Measurements from ENCODE around the gene OSTN. TPM values are rescaled to one million over a fixed set of nuclear protein-coding genes. Genes with fewer than 3 reads are reported as not detected.
"Not testable (repeated sequence)": the region's sequence is repeated elsewhere in the genome, so short reads cannot be mapped to it uniquely, and the experiment has no call there.

OSTN gene
- total RNA-seq: not detected

DNA sequence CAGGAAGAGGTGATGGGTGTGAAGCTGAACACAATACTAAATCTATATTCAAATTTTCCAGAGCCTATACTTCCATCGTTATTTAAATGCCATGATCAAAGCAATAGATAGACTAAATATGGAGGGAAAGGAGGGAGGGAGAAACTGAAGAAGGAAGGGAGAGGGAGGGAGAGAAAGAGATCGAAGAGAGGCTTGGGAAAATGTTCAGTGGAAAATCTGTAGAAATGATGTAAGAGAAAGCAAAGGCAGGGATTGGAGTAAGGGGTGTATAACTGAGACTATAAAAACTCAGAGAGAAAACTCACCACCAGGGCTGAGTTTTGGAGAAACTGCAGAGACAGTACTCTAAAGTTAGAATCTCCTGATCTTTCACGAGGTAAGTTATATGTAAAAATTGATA, at the start of gene OSTN:
TSS of gene OSTN (plus strand) at position 310 of the 400 bp plus-strand sequence. CDS start 13,292 bp downstream, outside the sequence.
- no peak within 1 kb of the TSS for H3K27ac Mint-ChIP-seq
- ChIA-PET CTCF (no interaction called here), POLR2A (no interaction called here)
- no peaks in the 10 kb centered on the region for H3K36me3 Mint-ChIP-seq (ENCODE audit: low read depth)
- no peak within 1 kb of the TSS for H3K4me3 Mint-ChIP-seq
- no peak for ATAC-seq
- H3K27me3 Mint-ChIP-seq (ENCODE audit: low read depth): no peaks in the 10 kb centered on the region
- no peaks in the 10 kb centered on the region for H3K4me1 Mint-ChIP-seq (ENCODE audit: low read depth)
- peaks cover 5% of the 10 kb centered on the region for H3K9me3 Mint-ChIP-seq (ENCODE audit: insufficient read depth)
- DNase-seq: no peak

DNA sequence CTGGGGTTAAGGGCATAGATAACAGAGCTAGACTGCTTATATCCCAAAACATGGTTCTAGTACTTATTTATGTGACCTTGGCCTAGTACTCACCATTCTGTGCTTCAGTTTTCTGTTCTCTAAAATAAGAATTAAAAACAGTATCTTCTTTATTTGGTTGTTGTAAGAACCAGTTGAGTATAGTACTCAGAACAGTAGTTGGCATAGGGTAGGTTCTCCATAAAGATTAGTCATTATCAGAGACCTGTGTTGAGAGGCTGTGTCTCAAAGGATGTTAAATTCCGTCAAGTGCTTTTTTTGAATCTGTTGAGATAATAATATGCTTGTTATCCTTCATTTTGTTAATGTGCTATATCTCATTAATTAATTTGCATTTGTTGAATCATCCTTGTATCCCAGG, 47.4 kb upstream of the OSTN start:
- Mint-ChIP-seq H3K9me3 (ENCODE audit: insufficient read depth) (peaks cover 20% of the 10 kb centered on the region), H3K4me1 (ENCODE audit: low read depth) (no peaks in the 10 kb centered on the region), H3K36me3 (ENCODE audit: low read depth) (no peaks in the 10 kb centered on the region), H3K27ac (no peak overlapping the region), H3K27me3 (ENCODE audit: low read depth) (no peaks in the 10 kb centered on the region), H3K4me3 (no peak overlapping the region)
- ATAC-seq (no peak), DNase-seq (no peak)
- ChIA-PET POLR2A (no interaction called here), CTCF (no interaction called here)

DNA sequence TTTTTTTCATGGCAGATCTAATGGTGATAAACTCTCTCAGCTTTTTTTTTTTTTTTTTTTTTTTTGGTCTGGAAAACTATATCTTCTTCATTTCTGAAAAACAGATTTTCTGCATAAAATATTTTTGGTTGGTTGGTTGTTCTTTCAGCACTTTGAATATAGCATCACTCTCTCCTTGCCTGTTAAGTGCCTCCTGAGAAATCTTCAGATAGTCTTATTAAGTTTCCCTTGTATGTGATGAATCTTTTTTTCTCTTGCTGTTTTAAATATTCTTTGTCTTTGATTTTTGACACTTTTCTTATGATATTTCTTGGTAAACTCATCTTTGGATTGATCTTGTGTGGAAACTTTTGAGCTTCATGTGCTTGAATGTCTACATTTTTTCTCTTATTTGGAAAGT, 44.2 kb upstream of the OSTN start:
- Mint-ChIP-seq H3K4me1 (ENCODE audit: low read depth) (no peaks in the 10 kb centered on the region), H3K9me3 (ENCODE audit: insufficient read depth) (peaks cover 20% of the 10 kb centered on the region), H3K4me3 (no peak overlapping the region), H3K36me3 (ENCODE audit: low read depth) (no peaks in the 10 kb centered on the region), H3K27ac (no peak overlapping the region), H3K27me3 (ENCODE audit: low read depth) (no peaks in the 10 kb centered on the region)
- ChIA-PET CTCF (no interaction called here), POLR2A (no interaction called here)
- DNase-seq (no peak), ATAC-seq (no peak)

DNA sequence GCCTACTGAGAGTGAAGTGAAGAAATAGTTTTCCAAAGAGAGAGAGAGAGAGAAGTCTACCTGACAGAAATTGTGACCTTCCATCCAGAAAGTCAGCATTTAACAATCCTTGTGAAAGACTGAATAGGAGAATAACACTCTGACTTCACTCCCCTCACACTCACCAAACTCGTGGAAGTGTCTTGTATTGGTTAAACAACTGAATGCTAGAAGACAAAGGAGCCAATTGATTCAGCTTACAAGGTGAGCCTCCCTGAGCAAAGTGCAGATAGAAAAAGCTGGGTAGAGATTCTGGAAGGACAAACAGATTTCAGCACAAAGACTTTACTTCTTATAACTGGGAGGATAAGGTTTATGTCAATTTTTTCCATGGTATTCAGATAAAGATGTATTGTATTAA, 40.8 kb upstream of the OSTN start:
- ChIA-PET POLR2A (no interaction called here), CTCF (no interaction called here)
- no peak for DNase-seq
- H3K9me3 Mint-ChIP-seq (ENCODE audit: insufficient read depth): peaks cover 20% of the 10 kb centered on the region
- H3K36me3 Mint-ChIP-seq (ENCODE audit: low read depth): no peaks in the 10 kb centered on the region
- H3K4me3 Mint-ChIP-seq: no peak overlapping the region
- ATAC-seq: no peak
- H3K27me3 Mint-ChIP-seq (ENCODE audit: low read depth): no peaks in the 10 kb centered on the region
- H3K4me1 Mint-ChIP-seq (ENCODE audit: low read depth): no peaks in the 10 kb centered on the region
- no peak overlapping the region for H3K27ac Mint-ChIP-seq

DNA sequence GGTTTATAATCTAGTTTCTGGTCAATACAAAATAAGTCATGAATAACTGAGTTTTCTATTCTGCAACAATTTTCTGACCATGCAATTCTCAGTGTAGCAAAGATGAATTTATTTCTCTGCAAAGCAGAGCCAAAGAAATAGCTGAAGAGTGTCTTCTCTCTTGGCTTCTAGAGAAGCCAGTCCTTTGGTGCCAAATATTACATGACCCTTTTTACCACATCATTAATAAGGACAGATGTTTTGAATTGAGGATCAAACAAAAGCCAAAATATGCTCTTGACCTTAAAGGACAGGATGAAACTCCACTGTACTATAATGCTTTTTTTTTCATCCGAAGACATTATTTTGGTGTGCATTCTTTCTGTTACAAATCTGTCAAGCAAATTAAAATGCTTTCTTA, 40.2 kb upstream of the OSTN start:
- POLR2A ChIA-PET: no interaction called here

GRCh38 chr3:191165802-191166201, 33.2 kb upstream of the OSTN start:
- no peak overlapping the region for H3K27ac Mint-ChIP-seq
- H3K4me3 Mint-ChIP-seq: no peak overlapping the region
- H3K4me1 Mint-ChIP-seq (ENCODE audit: low read depth): no peaks in the 10 kb centered on the region
- ChIA-PET CTCF (no interaction called here), POLR2A (no interaction called here)
- no peaks in the 10 kb centered on the region for H3K9me3 Mint-ChIP-seq (ENCODE audit: insufficient read depth)
- H3K36me3 Mint-ChIP-seq (ENCODE audit: low read depth): no peaks in the 10 kb centered on the region
- H3K27me3 Mint-ChIP-seq (ENCODE audit: low read depth): no peaks in the 10 kb centered on the region
- ATAC-seq (no peak), DNase-seq (no peak)

More for the DNA sequence above, 40.2 kb upstream of the OSTN start:
- Mint-ChIP-seq H3K4me1 (ENCODE audit: low read depth) (no peaks in the 10 kb centered on the region), H3K27ac (no peak overlapping the region), H3K27me3 (ENCODE audit: low read depth) (no peaks in the 10 kb centered on the region), H3K4me3 (no peak overlapping the region), H3K36me3 (ENCODE audit: low read depth) (no peaks in the 10 kb centered on the region), H3K9me3 (ENCODE audit: insufficient read depth) (peaks cover 15% of the 10 kb centered on the region)
- DNase-seq: no peak
- no peak for ATAC-seq
- CTCF ChIA-PET: no interaction called here

DNA sequence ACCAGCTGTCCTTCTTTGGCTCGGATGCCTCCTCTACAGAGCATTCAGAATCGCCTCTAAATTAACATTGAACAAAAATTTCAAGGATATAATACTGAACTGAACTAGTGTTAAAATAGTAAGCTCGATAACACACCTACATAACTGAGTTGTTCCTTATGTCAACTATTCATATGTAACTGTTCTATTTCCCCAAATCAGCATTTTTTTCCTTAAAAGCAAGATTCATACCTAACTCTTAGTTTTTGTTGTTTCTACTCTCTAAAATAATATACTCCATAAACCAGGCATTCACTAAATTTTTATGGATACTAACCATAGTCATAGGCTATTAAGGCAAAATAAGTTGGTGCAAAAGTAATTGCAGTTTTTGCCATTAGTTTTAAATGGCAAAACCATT, 32.7 kb upstream of the OSTN start:
- Mint-ChIP-seq H3K36me3 (ENCODE audit: low read depth) (no peaks in the 10 kb centered on the region), H3K4me3 (no peak overlapping the region), H3K9me3 (ENCODE audit: insufficient read depth) (no peaks in the 10 kb centered on the region), H3K4me1 (ENCODE audit: low read depth) (no peaks in the 10 kb centered on the region), H3K27ac (no peak overlapping the region), H3K27me3 (ENCODE audit: low read depth) (no peaks in the 10 kb centered on the region)
- POLR2A ChIA-PET: no interaction called here
- no peak for DNase-seq
- CTCF ChIA-PET: no interaction called here
- ATAC-seq: no peak

DNA sequence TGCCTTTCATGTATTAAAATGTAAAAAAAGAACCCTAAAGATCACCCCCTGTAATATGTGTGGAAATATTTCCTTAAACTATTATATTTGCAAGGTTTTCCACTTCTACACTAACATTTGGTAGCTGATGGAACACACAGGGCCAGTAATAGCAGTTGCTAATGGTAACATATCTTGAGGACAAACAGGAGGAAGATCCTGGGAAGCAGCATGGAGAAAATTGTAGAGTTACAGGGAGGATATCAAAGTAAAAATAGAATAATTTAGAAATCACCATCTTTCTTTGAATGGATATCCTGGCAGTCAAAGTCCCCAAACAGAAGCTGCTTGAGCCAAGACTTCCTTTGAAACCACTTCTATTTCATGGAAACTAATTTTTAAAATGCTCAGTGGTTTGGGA, 29.5 kb upstream of the OSTN start:
- Mint-ChIP-seq H3K27ac (no peak overlapping the region), H3K9me3 (ENCODE audit: insufficient read depth) (no peaks in the 10 kb centered on the region), H3K4me1 (ENCODE audit: low read depth) (no peaks in the 10 kb centered on the region), H3K27me3 (ENCODE audit: low read depth) (no peaks in the 10 kb centered on the region), H3K36me3 (ENCODE audit: low read depth) (no peaks in the 10 kb centered on the region), H3K4me3 (no peak overlapping the region)
- POLR2A ChIA-PET: no interaction called here
- CTCF ChIA-PET: no interaction called here
- ATAC-seq (no peak), DNase-seq (no peak)

GRCh38 chr3:191170097-191170496, 28.9 kb upstream of the OSTN start:
- ChIA-PET POLR2A (no interaction called here), CTCF (no interaction called here)
- H3K27me3 Mint-ChIP-seq (ENCODE audit: low read depth): no peaks in the 10 kb centered on the region
- H3K36me3 Mint-ChIP-seq (ENCODE audit: low read depth): no peaks in the 10 kb centered on the region
- H3K4me1 Mint-ChIP-seq (ENCODE audit: low read depth): no peaks in the 10 kb centered on the region
- no peak overlapping the region for H3K4me3 Mint-ChIP-seq
- no peak for DNase-seq
- H3K9me3 Mint-ChIP-seq (ENCODE audit: insufficient read depth): no peaks in the 10 kb centered on the region
- H3K27ac Mint-ChIP-seq: no peak overlapping the region
- no peak for ATAC-seq

GRCh38 chr3:191175102-191175501, 23.9 kb upstream of the OSTN start:
- Mint-ChIP-seq H3K27ac (no peak overlapping the region), H3K36me3 (ENCODE audit: low read depth) (no peaks in the 10 kb centered on the region), H3K4me3 (no peak overlapping the region), H3K9me3 (ENCODE audit: insufficient read depth) (no peaks in the 10 kb centered on the region), H3K27me3 (ENCODE audit: low read depth) (no peaks in the 10 kb centered on the region), H3K4me1 (ENCODE audit: low read depth) (no peaks in the 10 kb centered on the region)
- ATAC-seq: no peak
- CTCF ChIA-PET: no interaction called here
- DNase-seq: no peak
- POLR2A ChIA-PET: no interaction called here

DNA sequence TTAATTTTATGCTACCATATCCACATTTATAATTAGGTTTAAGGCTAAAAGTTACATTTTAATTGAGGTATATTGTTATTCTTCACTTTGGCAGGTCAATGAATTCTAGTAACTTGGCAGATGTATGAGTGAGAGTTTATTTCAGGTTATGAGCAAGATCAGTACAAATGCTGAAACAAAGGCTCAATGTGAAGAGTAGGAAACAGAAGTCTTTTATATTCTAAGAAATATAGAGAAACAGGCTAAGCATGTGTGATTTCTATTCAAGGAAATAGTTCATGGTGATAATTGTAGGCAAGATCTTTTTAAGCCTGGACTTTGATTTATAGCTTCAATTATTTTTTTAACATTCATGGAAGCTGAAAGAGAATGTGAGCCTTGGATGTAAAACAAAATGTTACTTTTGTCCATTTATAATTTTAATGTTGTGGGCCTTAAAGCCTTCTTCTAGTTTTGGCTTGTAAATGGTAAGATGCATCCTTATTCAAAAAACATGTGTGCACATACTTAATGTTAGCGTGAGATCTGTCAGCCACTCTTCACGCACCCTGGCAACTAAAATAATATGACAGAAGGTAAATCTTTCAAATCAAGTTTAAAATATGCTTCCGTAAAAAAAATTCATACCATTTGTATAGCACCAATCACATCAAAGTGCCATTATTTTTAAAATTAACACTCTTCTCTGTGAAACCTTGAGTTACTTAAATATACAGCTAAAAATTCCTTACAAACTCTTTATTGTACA, 22.8 kb upstream of the OSTN start:
- no peak overlapping the region for H3K27ac Mint-ChIP-seq
- CTCF ChIA-PET: no interaction called here
- no peak for ATAC-seq
- H3K27me3 Mint-ChIP-seq (ENCODE audit: low read depth): no peaks in the 10 kb centered on the region
- H3K36me3 Mint-ChIP-seq (ENCODE audit: low read depth): no peaks in the 10 kb centered on the region
- H3K4me3 Mint-ChIP-seq: no peak overlapping the region
- no peaks in the 10 kb centered on the region for H3K9me3 Mint-ChIP-seq (ENCODE audit: insufficient read depth)
- no peak for DNase-seq
- no peaks in the 10 kb centered on the region for H3K4me1 Mint-ChIP-seq (ENCODE audit: low read depth)
- POLR2A ChIA-PET: no interaction called here

DNA sequence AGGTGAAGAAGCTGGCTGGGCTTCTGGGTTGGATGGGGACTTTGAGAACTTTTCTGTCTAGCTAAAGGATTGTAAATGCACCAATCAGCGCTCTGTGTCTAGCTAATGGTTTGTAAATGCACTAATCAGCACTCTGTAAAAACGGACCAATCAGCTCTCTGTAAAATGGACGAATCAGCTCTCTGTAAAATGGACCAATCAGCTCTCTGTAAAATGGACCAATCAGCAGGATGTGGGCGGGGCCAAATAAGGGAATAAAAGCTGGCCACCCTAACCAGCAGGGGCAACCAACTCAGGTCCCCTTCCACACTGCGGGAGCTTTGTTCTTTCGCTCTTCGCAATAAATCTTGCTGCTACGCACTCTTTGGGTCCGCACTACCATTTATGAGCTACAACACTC, 13.7 kb upstream of the OSTN start:
- DNase-seq; ATAC-seq; H3K27me3 Mint-ChIP-seq (ENCODE audit: low read depth); POLR2A ChIA-PET; H3K27ac Mint-ChIP-seq; CTCF ChIA-PET; H3K9me3 Mint-ChIP-seq (ENCODE audit: insufficient read depth); H3K4me1 Mint-ChIP-seq (ENCODE audit: low read depth); H3K4me3 Mint-ChIP-seq; H3K36me3 Mint-ChIP-seq (ENCODE audit: low read depth): not testable (repeated sequence)

DNA sequence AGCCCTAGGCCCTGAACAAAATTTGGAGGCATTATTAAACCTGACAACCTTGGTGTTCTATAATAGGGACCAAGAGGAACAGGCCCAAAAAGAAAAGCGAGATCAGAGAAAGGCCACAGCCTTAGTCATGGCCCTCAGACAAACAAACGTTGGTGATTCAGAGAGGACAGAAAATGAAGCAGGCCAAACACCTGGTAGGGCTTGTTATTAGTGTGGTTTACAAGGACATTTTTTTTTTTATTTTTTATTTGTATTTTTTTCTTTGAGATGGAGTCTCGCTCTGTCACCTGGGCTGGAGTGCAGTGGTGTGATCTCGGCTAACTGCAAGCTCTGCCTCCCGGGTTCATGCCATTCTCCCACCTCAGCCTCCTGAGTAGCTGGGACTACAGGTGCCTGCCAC, 10.8 kb upstream of the OSTN start:
- CTCF ChIA-PET: not testable (repeated sequence)

More for the DNA sequence above, 10.8 kb upstream of the OSTN start:
- POLR2A ChIA-PET; H3K36me3 Mint-ChIP-seq (ENCODE audit: low read depth); H3K4me1 Mint-ChIP-seq (ENCODE audit: low read depth); H3K27ac Mint-ChIP-seq; ATAC-seq; H3K9me3 Mint-ChIP-seq (ENCODE audit: insufficient read depth); H3K4me3 Mint-ChIP-seq; DNase-seq; H3K27me3 Mint-ChIP-seq (ENCODE audit: low read depth): not testable (repeated sequence)
